Coronary artery (tissue), 2 donors: Measurements from ENCODE around the gene KDM6A.
"Not testable (repeated sequence)": the region's sequence is repeated elsewhere in the genome, so short reads cannot be mapped to it uniquely, and the experiment has no call there.

Source experiments
- DNase-seq: peaks from one replicate; pipeline ENCODE4 v3.0.0-alpha.2; 2017; ENCODE audit warnings: low spot score
- H3K27ac ChIP-seq, 2 donors: fragments of 200-600 bp; sonication (generic); one replicate each; pipeline ENCODE4 v1.5.1; 2016 to 2019
- H3K4me3 ChIP-seq: fragments of 200-600 bp; sonication (generic); 2 replicates; pipeline ENCODE4 v1.5.1; 2016; ENCODE audit warnings: mild to moderate bottlenecking, moderate library complexity
- TF ChIP-seq, protein P1 (sequence below): fragments of 200-600 bp; sonication (generic); IDR thresholded peaks from one replicate; pipeline ENCODE4 v1.5.1; 2019; ENCODE audit warnings: antibody characterized with exemption

The KDM6A gene

DNA sequence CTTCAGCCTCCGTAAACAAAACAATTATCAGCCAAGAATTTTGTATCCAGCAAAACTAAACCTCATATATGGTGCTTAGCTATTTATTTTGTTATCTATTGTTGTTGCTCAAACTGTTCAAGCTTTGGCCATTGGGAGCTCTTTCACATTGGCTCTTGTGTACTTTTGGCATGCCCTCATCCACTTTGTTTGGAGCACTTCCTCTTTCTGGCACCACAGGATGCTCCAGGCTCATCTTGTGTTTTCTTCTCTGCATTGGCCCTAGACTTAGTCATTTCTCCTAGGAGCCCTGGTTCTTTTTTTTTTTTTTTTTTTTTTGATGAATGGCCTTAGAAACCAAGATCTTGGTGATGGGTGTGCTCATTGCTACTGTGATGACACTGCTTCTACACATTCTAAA is 253.2 kb downstream of the KDM6A start:
- H3K4me3 ChIP-seq: no peak overlapping the region
- TF ChIP-seq, protein P1, sequence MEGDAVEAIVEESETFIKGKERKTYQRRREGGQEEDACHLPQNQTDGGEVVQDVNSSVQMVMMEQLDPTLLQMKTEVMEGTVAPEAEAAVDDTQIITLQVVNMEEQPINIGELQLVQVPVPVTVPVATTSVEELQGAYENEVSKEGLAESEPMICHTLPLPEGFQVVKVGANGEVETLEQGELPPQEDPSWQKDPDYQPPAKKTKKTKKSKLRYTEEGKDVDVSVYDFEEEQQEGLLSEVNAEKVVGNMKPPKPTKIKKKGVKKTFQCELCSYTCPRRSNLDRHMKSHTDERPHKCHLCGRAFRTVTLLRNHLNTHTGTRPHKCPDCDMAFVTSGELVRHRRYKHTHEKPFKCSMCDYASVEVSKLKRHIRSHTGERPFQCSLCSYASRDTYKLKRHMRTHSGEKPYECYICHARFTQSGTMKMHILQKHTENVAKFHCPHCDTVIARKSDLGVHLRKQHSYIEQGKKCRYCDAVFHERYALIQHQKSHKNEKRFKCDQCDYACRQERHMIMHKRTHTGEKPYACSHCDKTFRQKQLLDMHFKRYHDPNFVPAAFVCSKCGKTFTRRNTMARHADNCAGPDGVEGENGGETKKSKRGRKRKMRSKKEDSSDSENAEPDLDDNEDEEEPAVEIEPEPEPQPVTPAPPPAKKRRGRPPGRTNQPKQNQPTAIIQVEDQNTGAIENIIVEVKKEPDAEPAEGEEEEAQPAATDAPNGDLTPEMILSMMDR: no peak
- no peak overlapping the region for H3K27ac ChIP-seq
- no peak for DNase-seq

DNA sequence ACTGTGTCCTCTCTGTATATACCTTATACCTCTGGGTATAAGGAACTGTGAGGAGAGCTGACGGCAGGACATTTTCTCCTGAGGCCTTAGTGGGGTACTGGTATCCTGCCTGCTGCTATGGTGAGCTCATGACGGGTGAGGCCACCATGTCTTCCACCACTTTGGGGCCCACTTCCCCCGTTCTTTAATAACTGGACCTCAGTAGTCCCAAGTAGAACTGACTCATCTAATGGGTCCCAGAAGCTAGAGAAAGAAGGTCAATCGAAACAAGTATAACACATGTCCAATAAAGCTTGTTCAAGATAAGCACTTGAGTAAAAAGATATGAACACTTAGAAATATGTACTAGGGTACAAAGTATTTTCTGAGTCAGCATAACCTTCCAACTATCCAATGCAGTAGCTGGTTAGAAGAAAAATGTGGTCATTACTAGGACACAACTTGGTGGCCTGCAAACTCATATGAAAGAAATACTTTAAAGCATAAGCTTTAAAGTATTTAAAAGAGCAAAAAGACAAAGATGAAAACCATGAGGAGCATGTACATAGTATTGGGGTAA is 256.0 kb downstream of the KDM6A start:
- Histone ChIP-seq H3K27ac (no peak overlapping the region), H3K4me3 (no peak overlapping the region)
- no peak for DNase-seq
- TF ChIP-seq, protein P1: no peak

DNA sequence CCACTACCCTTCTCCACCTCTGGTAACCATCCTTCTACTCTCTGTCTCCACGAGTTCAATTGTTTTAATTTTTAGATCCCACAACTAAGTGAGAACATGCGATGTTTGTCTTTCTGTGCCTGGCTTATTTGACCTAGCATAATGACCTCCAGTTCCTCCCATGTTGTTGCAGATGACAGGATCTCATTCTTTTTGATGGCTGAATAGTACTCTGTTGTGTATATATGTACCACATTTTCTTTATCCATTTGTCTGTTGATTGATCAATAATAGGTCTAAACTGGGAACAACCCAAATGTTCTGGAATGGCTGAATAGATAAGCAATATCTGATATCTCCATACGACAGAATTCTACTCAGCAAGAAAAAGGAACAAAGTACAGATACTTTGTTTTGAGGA is 260.5 kb downstream of the KDM6A start:
- DNase-seq: no peak
- Histone ChIP-seq H3K4me3 (no peak overlapping the region), H3K27ac (no peak overlapping the region)
- TF ChIP-seq, protein P1: no peak

DNA sequence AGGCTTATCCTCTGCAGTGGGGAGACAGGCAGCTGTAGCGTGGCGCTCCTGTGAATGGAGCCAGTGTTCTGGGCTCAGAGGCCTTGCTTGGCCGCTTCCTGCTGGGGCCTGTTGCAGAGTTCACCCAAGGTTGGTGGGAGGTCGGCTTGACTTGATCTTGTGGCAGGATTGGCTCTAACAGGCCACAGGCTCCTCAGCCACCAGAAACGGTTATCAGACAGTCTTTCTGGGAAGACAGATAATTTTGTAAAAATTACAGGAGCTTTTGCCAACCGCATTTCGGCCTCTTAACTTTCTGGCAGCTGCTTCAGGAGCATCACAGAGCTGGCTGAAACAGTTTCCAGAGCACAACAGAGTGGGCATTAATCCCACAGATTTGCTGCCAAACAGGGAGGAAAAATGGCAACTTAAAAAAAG is 261.3 kb downstream of the KDM6A start:
- DNase-seq: no peak
- TF ChIP-seq, protein P1: no peak
- Histone ChIP-seq H3K27ac (no peak overlapping the region), H3K4me3 (no peak overlapping the region)

DNA sequence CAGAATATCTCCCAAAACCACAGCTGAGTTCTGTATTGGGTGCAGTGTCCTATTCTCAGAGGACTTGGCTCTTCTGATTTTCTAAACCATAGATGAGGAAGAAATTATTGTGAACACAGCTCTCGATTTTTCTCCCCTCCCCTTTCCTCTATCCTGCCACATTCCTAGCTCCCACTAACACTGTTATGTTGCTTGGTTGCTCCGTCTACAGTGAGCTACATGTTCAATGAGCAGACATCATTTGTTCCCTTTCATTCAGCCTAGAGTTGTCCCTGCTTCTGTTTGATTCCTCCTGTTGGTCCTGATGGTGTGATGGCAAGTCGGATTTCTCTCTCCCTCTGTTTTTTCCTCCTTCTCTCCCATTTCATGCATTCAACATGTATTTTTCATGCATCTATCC is 261.8 kb downstream of the KDM6A start:
- TF ChIP-seq, protein P1: no peak
- no peak for DNase-seq
- Histone ChIP-seq H3K4me3 (no peak overlapping the region), H3K27ac (no peak overlapping the region)

DNA sequence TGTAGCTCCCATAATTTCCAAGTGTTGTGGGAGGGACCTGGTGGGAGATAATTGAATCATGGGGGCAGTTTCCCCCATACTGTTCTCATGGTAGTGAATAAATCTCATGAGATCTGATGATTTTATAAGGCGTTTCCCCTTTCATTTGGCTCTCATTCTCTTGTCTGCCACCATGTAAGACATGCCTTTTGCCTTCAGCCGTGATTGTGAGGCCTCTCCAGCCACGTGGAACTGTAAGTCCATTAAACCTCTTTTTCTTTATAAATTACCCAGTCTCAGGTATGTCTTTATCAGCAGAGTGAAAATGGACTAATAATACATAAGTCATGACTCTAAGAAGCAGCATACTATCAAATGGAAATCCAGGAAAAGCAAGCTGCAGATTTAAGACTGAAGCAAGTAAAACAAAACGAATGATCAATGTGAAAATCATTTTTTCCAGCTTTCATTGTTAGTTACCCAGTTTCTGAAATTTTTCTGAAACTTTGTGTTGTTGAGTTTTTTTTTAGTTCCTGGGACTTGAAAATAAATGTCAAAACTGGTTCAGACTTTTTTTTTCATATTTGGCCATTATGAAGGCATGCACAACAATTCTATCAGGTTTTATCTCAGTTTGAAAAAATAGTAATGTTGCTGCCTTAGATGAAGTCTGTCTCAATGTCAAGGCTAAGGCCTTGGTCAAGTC is 262.5 kb downstream of the KDM6A start:
- not testable (repeated sequence) for H3K4me3 ChIP-seq, H3K27ac ChIP-seq, DNase-seq

DNA sequence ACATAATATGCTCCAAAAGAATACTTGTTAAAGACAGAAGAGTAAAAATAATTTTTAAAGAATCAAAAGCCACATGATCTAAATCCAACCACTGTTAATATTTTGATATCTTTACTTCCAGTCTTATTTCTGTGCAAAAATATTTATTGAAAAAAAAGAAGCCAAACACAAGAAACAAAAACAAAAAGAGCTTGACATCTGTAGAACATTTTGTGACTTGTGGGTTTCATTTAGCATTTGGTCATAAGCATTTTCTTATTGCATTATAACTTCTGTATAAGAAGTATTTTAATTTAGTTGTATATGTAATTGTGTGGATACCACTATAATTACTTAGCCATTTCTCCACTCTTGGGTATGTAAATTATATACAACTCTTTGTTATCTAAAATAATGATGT is 264.5 kb downstream of the KDM6A start:
- DNase-seq: no peak
- H3K27ac ChIP-seq: no peak overlapping the region
- TF ChIP-seq, protein P1: no peak

More for the DNA sequence above, 264.5 kb downstream of the KDM6A start:
- H3K4me3 ChIP-seq: no peak overlapping the region
